Stimulated activated CD4-positive, alpha-beta T cell treated with anti-CD3 and anti-CD28 coated beads, TNF-alpha, amount 100 ng/mL, for 1 hour (primary cell): ENCODE results near the gene NPPA.
"Not testable (repeated sequence)": the region's sequence is repeated elsewhere in the genome, so short reads cannot be mapped to it uniquely, and the experiment has no call there.

Source experiments
- DNase-seq, 3 donors: peaks; one replicate each; pipeline ENCODE4 v3.0.0-alpha.2; 2020; ENCODE audit warnings: low read depth in 3 of 3, low spot score in 1 of 3

NPPA gene

GRCh38 chr1:11813021-11813420, 34.6 kb downstream of the NPPA start:
- DNase-seq, result no peak

GRCh38 chr1:11807133-11807532, 40.5 kb downstream of the NPPA start:
- no peak for DNase-seq

DNA sequence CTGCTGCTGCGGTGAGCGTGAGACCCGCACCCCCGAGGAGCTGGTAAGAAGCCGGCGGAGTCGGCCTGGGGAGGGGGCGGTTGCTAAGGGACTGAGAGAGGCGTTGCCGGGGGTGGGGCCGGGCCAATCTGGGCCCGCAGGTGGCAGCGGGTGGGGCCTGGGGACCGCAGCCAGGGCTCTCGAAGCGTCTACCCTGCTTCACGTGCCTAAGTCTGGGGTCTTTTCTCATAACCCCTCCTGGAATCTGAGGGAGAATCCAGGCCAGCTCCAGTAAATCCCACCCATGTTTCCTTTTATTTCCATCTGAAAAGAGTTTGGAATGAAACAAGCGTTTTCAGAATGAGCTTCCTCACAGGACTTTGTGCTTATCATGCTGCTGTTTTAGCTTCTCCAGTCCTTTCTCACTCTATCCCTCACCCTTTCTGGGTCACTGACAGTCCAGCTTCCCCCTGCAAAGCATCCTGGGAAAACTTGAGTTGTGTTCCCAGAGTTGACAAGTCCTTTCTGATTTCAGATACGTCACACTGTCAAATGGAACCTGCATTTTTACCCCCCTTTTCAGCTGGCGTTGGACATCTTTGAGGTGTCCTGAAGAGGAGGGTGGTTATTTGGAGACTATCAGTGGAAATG, 41.2 kb downstream of the NPPA start:
- peak in 1 of 3 donors; percentile 25 for DNase-seq

DNA sequence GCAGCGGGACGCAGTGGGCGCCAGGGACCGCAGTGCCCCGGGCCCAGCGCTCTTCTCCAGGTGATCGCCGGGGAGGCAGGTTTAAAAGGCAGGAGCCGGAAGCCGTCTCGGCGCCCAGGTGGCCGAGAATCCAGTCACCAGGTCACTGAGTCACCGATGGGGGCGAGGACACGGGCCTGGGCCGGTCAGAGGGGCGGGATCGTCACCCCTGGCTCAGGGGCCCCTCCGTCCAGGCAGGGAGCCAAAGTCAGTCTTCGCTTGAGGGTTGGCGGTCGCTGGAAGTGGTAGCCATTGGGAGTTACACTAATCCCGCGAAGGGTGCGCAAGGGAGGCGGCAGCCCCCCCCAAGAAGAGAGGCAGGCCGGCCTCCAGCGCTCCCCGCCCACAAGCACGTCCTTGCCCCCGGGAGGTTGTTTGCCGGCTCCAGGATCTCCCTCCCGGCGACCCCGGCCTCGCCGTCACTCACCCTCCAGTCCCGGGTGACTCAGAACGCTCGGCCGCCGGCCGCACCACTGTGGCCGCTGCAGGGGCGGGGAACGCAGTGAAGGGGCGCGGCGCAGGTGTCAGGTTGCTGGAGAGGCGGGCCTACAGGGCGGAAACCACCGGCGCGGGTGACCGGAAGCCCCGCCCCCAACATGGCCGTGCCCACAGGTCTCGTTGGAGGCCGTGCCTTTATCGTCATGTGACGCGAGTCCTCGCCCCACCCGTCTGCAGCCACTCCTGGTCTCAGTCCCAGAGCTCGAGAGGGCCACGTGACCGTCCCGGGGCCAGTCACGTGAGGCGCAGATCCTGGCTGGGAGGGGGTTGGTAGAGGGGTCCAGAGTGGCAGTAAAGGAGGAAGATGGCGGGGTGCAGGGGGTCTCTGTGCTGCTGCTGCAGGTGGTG, 41.9 kb downstream of the NPPA start, which contains the start of the genes CLCN6 and MTHFR:
Gene CLCN6, plus strand, starts transcription at position 770 of the 885 bp plus-strand sequence. Its CDS starts 72 bp downstream, at position 842.
Gene MTHFR, minus strand, starts transcription at position 543 of the 885 bp plus-strand sequence. CDS start 2,848 bp downstream, outside the sequence.
- DNase-seq, result peak; percentile 90 to 95 (median 93)

DNA sequence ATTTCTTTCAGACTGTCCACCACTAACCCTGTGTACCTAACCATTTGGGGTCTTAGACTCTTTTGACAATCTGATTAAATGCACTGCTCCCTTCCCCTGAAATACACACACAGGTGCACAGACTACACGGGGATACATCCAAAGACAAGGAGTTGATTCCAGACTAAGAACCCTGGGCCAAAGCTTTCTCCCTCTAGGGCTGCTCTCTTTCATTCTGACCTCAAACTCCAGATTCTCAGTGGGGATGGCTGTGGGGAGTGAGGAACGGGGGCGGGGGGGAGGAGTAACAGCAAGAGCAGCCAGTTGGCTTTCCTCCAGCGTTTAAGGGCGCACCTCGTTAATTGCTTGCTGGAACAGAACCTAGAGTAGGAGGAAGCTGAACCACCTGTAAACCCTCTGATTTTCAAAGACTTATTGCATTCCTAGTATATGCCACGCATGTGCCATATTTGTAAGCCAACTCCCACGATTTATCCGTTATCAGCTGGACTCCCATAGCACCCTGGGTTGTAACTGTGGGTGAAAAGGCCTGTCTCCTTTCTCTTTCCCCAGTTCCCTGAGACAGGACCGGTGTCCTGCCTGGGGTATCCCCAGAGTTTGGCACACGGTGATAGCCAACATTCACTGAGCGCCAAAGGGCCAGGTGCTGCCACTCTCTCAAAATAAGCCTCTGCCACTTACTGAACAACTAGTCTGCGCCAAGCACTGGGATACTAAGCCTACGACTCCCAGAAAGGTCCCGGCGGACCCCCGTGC, 42.7 kb downstream of the NPPA start:
- DNase-seq, result peak in 1 of 3 donors; percentile 22

DNA sequence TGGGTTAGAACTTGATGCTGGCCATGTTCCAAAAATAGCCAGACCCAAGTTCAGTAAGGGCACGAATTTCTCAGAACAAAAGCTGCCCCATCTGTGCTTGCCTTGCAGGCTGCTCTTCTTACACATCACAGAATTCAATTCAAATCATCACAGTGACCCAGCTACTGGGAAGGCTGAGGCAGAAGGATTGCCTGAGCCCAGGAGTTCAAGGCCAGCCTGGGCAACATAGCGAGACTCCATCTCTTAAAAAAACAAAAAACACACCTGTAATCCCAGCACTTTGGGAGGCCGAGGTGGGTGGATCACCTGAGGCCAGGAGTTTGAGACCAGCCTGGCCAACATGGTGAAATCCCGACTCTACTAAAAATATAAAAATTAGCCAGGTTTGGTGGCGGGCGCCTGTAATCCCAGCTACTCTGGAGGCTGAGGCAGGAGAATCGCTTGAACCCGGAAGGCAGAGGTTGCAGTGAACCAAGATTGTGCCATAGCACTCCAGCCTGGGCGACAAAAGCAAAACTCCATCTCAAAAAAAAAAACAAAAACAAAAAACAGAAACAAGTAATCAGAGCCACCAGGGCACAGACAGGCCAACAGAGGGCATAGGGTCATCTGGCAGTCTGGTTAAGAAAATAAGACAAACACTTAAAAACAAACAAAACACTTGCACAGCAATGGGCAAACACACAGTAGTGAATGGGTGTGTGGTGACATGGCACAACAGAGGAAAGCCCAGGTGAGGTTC, 43.5 kb downstream of the NPPA start:
- DNase-seq, result not testable (repeated sequence)

DNA sequence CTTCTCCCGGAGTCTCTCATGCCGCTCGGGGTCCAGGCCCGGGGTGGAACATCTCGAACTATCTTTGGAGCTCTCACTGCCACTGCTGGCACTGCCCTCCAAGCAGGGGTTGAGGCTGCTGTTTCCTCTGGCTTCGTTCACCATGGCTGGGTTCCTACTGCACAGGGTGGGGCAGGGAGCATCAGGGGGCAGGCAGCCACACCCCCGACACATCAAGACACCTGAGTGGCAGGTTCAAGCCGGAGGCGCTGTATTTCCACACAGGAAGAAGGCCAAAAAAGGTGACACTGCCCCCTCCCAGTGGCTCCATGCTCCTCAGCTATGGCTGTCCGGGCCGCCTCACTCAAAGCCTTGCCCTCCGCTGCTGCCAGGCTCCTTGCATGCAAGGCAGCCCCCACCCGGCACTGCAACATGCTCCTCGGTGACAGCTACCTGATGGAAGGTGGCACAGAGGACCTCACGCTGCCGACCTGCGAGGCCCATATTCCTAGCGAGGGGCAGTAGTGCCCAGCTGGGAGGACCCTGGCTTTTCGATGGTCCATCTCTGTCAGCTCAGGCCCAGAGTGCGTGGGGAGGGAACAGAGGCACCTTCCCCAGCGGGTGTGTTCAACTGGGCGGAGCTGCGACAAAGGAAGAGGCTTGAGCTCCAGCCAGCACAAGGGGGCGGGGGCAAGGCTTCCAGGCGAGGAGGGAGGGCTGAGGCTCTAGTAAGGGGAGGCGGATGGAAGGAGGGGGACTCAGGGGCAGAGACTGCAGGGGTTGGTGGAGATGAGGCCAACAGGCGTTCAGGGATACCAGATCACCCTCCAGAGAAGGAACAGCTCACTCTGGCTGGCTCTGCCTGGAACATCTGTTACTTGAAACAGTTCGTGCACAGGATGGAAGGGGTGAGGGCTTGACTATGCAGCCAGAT, 44.4 kb downstream of the NPPA start:
- peak; percentile 27 to 48 (median 37) for DNase-seq

DNA sequence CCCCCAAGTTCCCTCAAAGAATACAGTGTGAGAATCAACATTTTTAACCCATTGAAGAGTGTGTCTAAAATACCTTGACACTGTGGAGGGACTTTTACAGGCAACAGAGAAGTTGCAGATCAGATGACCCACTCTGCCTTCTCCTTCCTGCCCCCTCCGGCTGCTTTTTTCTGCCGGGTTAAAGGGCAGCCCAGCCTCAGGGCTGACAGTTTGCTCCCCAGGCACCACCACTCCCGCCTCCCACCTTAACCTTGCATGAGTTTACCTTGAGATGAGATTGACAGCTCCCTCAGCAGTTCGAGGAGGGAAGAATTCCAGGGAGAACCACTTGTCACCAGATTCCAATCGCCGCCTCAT, 45.0 kb downstream of the NPPA start:
- DNase-seq, result no peak

DNA sequence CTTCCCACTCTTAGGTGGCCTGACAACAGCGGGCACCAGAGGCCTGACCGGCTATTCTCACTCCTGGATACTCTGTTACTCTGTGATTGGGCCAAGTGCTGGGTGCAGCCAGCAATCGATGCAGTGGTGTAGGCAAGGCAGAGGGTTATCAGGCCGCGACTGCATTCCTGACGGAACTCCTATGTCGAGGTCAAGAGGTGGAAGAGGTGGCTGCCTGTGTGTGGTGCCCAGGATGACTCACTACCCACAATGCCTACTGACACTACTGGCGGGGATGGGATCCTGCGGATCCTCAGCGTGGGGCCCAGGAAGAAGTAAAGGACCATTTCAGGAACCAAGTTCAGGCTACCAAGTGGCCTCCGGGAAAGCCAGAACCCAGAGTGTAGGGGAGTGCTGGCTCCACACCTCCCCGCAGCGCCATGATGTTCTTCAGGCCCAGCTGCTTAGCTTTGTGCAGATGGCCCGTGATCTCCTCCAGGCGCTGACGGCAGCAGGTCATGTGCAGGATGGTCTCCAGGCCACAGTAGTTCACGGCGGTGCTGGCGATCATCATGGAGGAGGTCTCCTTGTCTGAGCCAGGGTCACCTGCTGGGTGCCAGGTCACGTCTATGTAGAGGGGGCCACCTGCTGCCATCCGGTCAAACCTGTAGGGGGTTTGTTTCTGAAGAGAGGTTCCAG, 46.7 kb downstream of the NPPA start:
- no peak for DNase-seq

DNA sequence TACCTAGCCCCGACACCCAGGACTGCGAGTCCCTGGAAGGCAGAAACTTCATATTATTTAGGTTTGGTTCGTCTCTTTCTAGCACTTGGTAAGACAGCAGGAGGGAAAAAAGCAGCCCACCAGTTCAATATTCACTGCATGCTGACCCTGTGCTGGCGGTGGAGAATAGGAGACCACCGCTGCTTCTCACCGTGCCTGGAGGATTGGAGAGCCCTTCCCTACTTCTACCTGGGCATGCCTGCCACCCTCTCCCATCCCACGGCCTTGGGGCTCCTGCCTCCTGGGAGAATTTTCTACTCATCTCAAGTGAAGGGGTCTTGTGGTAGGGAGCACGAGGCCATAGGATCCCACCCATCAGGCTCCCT, 47.2 kb downstream of the NPPA start:
- DNase-seq, result no peak

GRCh38 chr1:11799896-11800295, 47.7 kb downstream of the NPPA start:
- DNase-seq, result no peak

GRCh38 chr1:11799099-11799498, 48.5 kb downstream of the NPPA start:
- no peak for DNase-seq

GRCh38 chr1:11797525-11798216, 49.9 kb downstream of the NPPA start:
- no peak for DNase-seq

DNA sequence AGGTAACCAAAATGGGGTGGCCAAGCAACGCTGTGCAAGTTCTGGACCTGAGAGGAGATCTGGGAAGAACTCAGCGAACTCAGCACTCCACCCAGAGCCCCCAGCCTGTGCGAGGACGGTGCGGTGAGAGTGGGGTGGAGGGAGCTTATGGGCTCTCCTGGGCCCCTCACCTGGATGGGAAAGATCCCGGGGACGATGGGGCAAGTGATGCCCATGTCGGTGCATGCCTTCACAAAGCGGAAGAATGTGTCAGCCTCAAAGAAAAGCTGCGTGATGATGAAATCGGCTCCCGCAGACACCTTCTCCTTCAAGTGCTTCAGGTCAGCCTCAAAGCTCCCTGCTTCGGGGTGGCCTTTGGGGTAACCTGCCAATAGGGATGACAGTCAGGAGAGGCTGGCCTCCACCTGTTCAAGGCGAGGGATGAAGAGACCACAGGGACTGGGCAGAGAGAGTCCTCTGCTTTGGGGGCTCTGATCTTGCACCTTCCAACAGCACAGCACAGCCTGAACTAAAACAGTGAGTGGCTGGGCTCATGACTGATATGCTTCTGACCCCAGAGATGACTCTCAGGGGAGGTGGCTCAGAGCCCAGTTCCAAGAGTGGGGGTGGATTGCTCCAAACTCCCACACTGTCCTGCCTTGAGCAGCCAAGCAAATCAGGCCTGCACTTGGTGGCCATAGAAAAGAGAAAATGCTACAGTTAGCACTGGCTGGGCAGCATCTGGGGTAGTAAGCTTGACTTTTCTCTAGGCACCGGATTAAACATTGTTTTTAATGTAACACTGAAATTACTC, 51.4 kb downstream of the NPPA start:
- no peak for DNase-seq
